GM12801 (cell line): ENCODE results near the gene COMMD2.

ENCODE experiments used
- TF ChIP-seq, protein P1 (sequence below): IDR thresholded peaks from one replicate; pipeline ENCODE4 v1.5.1; 2011; ENCODE audit warnings: control low read depth; ENCODE audit not compliant: insufficient read length; ENCODE audit errors: extremely low read depth

Gene COMMD2

DNA sequence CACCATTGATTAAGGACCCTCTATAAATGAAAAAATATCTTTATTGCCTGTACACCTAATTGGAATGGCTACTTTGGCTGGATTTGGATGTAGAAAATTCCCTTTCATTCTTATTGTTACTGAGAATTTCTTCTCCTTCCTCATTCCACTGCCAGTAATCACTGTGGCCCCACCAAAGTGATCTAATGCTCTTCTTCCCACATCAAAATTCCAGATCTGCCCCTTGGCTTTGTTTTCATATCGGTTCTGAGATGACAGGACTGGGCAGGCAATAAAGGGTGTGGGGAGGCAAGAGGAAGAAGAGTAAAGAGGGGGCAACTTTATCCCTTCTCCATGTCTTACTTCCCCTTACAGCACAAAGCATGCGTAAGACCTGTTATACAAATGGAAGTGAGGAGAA is 38.0 kb upstream of the COMMD2 start:
- TF ChIP-seq, protein P1, sequence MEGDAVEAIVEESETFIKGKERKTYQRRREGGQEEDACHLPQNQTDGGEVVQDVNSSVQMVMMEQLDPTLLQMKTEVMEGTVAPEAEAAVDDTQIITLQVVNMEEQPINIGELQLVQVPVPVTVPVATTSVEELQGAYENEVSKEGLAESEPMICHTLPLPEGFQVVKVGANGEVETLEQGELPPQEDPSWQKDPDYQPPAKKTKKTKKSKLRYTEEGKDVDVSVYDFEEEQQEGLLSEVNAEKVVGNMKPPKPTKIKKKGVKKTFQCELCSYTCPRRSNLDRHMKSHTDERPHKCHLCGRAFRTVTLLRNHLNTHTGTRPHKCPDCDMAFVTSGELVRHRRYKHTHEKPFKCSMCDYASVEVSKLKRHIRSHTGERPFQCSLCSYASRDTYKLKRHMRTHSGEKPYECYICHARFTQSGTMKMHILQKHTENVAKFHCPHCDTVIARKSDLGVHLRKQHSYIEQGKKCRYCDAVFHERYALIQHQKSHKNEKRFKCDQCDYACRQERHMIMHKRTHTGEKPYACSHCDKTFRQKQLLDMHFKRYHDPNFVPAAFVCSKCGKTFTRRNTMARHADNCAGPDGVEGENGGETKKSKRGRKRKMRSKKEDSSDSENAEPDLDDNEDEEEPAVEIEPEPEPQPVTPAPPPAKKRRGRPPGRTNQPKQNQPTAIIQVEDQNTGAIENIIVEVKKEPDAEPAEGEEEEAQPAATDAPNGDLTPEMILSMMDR = no peak

DNA sequence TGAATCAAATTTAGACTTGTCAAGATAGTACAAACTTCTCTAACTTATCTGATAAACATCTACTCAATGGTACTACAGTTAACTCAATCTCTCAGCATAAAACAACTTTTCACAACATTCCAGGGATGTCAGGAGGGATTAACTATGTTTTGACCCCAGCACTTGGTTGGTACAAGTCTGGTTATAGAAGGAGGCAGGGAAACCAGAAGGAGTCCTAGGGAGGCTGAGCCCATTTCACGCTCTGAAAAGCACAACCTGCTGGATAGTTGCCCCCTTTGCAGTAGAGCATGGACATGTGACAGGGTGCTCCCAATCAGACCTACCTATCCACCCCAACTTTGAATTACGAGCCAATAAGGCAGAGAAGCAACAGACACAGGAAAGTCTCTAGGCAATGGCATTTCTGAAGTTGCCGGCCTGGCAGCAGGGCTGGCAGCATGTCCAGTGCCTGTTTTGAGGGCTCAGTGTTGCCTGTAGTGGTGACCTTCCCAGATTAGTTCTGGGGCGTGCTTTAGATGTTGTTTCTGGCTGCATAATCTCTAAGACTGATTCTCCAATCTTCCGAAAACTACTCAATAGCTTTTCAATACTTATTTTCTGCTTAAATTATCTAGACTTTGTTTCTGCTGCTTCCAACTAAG is 31.9 kb upstream of the COMMD2 start:
- TF ChIP-seq, protein P1 = no peak

DNA sequence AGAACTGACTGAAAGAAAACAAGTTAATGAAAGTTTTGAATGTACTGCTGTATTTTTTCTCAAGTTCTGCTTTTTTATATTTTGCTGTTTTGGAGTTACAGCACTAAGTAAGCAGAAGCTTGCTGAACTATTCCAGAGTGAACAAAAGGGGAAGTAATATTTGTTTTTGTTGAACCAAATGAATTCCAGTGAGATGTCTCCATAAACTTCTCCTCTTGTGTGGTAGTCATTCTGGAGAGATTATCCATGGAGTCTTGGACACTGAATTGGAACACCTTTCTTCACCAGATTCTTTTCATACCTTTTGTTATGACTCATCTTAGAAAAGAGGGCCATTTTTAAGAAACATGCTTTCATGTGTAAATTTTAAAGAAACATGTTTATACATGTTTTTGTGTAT is 31.3 kb upstream of the COMMD2 start:
- TF ChIP-seq, protein P1 = no peak

DNA sequence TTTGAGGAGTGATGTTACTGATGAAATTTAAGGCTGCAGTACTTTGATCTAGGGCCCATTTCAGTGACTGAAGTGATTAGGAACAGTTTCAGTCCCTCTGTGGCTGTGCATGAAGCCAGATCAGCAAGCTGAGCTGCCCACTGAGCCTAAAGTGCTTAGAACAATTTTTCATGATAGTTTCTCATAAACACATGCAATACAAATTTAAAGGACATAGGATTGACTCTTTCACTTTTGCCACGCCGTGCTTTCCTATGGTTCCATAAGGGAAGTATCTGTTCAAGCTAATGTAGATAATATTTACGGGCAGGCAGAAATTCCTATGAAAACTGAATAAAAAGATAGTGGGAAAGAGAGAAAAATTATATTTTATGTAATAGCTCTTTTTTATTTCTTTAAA is 29.5 kb upstream of the COMMD2 start:
- TF ChIP-seq, protein P1 = no peak

DNA sequence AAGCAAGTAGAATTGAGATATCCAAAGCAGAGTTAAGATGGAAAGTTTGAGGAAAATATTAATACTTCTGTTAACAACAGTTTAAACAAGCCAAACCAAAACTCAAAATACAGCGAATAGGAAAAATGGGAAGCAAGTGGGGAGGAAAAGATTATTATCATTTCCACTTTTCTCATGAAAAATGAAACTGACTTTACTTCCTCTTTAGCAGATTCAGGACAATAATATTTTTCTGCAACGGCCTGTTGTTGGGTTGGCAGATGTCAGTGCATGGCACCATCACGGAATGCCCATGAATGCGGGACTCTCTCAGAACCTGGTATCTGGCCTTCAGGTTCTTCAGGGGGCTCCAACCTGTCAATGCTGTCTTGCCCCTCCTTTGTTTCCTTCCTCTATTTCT is 28.9 kb upstream of the COMMD2 start:
- TF ChIP-seq, protein P1 = no peak

DNA sequence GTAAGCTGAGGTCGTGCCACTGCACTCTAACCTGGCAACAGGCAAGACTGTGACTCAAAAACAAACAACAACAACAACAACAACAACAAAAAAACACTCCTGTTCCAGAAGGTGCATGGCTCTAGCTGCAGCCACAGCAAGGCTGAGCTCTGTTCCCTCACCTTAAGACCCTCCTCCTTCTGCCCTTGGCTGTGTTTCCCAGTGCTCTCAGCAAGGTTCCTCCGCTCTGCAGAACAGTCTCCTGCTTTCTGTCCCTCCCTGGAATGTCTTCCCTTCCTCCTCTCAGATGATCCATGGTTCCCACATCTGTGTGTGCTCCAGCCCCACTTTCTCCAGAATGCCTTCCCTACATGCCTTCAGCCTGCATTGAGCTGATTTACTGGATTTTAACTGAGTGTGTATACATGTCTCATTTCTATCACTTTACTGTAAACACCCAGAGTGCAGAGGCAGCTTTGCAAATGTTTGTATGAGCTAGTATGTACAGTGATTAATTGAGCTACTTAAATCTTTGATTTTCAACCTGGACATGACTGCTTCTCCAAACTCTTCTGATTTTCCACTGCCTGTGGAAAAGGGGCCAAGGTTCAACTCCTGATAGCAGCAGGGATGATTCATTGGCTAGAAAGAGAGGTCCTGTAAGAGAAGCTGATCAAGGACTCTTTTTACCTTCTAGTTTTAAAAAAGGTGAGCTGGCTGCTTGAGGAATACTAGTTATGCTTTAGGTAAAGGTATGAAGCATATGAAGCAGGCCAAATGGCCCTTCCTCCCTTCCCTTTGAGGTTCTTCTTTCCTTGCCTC is 25.3 kb upstream of the COMMD2 start:
- TF ChIP-seq, protein P1 = no peak

DNA sequence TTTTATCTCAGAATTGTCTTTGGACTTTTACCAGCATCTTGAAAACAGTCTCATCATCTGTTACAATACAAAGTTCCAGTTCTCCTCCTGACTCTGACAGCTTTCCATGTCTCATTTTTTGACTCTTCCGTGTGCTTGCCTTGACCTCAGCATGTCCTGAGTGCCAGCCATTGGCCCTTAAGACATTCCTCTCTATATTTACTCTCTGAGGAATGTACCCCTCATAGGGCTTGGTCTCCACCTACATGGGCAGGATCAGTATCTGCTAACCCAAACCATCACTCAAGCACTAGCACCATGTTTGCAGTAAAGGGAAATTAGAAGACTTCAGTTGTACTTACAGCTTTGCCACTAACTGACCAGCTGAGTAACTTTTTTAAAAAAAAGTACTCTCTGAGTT is 23.9 kb upstream of the COMMD2 start:
- TF ChIP-seq, protein P1 = no peak
